DND-41 (cell line): ENCODE results near the gene CEP164.

ENCODE experiments used
- CTCF ChIP-seq: IDR thresholded peaks from 2 replicates; pipeline ENCODE4 v1.5.1; 2012; ENCODE audit warnings: borderline replicate concordance, low read length, moderate library complexity, mild to moderate bottlenecking; ENCODE audit not compliant: poor library complexity, severe bottlenecking; ENCODE audit errors: extremely low read depth
- EZH2 ChIP-seq: IDR thresholded peaks from 3 replicates; pipeline ENCODE4 v1.6.1; 2012; ENCODE audit warnings: borderline replicate concordance, low read depth, mild to moderate bottlenecking, moderate library complexity, low read length, inconsistent platforms; ENCODE audit not compliant: severe bottlenecking

DNA sequence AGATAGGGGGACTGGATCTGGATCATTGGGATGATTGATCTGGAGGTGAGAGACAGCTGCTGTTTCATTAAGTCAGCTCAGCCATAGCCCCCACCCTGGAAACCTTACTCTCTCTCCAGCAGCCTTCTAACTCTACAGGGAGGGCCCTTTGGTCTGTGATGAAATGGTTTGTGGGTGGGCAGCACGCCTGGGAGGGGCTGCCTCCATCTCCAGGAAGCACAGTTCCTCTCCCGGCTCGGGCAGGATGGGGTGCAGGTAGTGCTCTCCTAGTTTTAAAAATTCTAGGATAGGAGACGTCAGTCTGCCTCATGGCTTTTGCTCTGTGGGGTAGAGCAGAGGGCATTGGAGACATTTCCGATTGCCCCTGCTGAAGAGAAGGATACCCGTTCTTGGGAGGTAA is 89.7 kb downstream of the CEP164 start:
- TF ChIP-seq CTCF (no peak), EZH2 (no peak)
